Activated T-cell treated with anti-CD3 and anti-CD28 coated beads for 4 hours (primary cell): ENCODE measurements around the gene PRKN.

Experiments
- DNase-seq: peaks from one replicate; pipeline ENCODE4 v3.0.0-alpha.2; 2020

PRKN gene

GRCh38 chr6:162157167-162157870, 570.2 kb downstream of the PRKN start:
- no peak for DNase-seq

DNA sequence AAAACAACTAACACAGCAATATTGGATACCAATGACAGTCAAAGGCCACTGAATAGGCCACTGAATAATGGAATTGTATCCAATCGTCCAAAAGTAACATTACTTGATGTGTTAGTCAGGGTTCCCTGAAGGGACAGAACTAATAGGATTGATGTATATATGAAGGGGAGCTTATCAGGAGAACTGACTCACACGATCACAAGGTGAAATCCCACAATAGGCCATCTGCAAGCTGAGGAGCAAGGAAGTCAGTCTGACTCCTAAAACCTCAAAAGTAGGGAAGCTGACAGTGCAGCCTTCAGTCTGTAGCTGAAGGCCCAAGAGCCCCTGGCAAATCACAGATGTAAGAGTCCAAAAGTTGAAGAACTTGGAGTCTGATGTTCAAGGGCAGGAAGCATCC, 571.4 kb downstream of the PRKN start:
- DNase-seq: no peak

DNA sequence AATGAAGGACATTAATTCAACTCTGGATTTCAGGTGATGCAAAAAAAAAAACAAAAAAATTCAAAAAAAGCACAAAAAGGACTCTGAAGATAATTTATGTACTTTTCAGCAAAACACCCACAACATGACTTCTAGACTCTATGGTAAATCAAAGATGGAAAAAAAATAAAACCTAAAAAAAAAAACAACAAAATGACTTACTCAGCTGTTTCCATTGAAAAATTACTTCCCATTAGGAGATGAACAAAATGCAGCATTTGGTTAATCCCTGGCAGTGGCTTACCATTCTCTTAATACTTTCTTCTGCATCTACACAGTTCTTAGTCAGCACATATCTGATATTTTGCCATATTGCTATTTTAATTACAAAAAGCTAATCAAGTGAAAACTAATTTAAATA, 572.6 kb downstream of the PRKN start:
- no peak for DNase-seq

DNA sequence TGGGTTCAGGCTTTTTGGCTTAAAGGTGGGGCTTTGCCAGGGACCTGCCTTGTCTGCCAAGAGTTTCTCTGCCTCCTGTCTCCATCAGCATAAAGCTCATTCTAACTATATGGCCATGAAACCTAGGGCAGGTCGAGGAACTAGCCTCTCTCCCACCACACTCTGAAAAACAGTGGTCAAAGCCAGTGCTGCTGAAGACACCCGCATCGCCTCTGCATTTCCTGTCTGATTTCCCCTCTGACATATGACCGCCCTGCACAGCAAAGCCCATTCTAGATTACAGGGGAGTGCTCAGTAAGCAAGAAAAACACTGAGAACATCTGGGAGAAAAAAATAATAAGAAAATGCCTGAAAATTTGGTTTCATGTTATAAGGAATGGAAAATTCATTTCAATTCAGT, 573.6 kb downstream of the PRKN start:
- no peak for DNase-seq

DNA sequence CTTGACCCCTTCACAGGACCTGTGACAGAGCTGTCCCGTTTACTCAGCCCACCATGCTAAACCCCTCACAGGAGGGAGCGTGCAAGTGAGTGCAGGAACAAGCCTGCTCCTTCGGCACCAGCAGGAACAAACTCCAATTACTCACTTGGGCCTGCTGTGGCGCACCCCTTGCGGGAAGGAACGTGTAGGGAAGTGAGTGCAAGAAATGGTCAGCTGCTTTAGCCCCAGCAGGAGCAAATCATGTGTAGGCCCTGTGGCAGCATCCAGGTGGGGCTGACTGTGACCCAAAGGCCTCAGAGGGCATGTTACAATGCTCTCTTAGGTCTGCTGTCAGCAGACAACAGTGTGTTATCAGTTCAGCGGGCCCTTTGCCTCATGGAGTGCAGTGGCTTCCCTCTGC, 574.4 kb downstream of the PRKN start:
- DNase-seq: no peak

GRCh38 chr6:162151021-162151665, 576.4 kb downstream of the PRKN start:
- no peak for DNase-seq

DNA sequence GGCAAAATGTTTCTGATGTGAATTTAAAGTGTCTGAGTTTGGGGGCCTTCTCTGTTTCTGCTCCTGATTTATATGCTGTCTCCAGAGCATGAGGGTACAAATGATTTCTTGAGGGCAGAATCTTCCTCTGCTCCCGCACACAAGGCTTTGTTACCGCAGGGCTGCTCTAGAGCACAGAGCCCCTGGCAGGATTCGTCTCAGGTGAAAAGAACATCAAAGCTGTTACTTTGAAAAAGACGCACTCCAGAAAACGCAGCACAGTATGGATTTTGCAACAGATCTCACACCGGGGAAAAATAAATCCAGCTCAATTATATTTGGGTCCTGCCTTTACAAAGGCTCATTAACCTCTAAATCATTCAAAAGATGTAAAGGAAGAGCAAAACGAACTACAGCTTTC, 577.3 kb downstream of the PRKN start:
- no peak for DNase-seq

DNA sequence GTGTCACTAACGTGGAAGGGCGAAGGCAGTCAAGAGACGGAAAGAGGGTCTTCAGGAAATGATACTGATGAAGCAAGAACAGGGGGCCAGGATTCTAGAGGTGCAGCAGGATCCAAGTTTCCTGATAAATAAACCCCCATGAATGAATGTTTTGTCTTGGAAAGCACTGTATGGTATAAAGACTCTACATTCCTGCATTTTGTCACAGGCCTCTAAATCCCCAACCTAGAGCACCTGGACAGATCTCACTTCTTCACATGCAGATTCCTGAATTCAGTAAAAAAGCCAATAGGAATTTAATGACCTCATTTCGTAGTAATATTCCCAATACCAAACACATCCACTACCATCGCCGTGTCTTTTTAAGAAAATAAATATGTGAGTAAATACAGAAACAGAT, 577.8 kb downstream of the PRKN start:
- DNase-seq: no peak

DNA sequence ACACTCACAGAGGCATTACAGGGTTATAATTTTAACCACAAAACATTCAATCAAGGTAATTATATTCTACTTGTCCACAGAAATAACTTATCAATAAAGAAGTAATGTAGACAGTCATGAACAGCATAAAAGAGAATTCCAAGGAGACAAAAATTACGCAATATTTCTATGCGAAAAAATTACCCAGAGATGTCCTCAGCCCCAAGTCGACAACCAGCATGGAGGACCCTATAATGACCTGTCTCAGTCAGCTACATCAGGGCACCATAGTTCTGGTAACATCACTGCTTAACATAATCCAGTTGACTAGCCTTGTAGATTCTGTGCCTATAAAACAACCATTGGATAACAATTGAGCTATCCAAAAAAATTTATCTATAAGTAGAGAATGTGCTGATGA, 579.8 kb downstream of the PRKN start:
- no peak for DNase-seq

DNA sequence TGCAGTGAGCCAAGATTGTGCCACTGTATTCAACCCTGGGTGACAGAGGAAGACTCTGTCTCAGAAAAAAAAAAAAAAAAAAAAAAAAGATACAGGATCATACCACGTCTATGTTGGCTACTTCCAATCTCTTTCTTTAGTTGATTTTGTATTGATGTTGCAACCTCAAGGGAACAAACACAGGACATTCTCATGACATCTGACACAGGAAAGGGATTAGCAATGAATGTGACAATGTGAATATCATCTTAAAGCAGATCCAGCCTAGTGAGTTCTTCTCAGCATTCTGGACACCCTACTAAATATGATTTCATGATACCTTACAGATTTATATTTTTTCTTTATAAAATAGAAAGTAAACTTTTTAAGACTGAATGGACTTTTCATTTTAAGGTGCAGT, 580.3 kb downstream of the PRKN start:
- DNase-seq: no peak

- DNase-seq: no peak
Observed at GRCh38 chr6:162140251-162140852, 587.2 kb downstream of the PRKN start.

GRCh38 chr6:162125659-162126058, 601.9 kb downstream of the PRKN start:
- DNase-seq: no peak

- no peak for DNase-seq
Observed at GRCh38 chr6:162124710-162125435, 602.7 kb downstream of the PRKN start.

GRCh38 chr6:162123797-162124196, 603.8 kb downstream of the PRKN start:
- no peak for DNase-seq

DNA sequence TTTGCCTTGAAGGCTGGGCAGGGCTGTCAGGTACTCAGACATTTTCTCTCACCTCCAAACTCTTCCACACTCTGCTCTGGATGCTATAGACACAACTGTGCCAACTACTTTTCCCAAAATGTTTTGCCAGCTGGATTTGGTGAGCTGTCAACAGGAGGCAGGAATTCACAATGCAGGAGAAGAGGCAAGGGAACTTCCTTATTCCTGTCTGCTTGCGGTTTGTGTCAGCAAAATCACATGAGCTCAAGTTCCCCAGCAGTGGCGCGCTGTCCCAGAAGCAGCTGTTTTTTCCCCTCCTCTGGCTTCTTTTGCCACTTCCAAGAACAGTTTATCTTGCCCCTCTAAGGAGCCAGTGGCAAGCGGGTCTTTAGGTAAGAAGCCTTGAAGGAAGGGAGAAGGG, 608.2 kb downstream of the PRKN start:
- no peak for DNase-seq

- no peak for DNase-seq
Observed at GRCh38 chr6:162118706-162119105, 608.9 kb downstream of the PRKN start.

- DNase-seq: no peak
Observed at GRCh38 chr6:162116902-162117525, 610.6 kb downstream of the PRKN start.

DNA sequence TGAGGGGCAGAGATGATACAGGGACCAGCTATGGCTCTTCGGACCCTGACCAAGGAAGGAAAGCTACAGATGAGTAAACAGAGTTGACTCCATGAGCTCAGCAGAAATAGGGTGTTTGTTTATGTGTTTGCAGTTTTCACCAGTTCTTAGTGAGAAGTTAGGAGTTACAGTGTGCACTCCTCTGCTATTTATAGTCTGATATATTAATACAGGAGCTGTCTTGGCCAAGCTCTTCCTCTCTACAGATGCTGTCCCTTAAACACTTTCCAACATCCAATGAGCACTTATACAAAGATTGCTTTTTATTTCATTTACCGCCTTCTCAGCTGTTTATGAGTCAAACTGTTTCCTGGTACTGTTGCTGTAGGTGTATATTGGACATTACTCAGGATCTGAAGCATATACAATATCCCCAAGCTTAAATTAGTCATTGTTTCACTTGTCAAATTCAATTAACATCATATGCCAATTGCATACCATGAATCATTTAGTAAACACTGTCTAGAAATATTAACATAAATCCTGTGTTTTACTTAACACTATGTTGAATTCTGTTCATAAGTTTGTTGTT, 618.0 kb downstream of the PRKN start:
- no peak for DNase-seq

DNA sequence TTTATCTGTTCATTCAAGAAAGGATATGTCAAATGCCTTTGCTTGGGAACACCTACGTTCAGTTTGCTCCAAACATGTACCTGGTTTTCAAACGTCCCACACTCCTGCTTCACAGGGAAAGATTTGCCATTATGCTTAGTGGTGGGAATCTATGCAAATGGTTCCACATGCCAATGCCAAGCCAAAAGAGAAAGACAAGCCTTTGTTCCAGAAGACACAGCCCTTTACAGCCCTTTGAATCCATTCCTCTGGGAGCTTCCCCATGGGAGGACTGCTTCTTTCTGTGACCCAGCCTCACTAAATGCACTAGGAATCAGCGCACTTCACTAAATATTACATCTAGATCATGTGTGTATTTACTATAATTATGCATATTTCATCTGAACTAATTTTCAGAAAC, 619.5 kb downstream of the PRKN start:
- DNase-seq: no peak

- DNase-seq: no peak
Observed at GRCh38 chr6:162100096-162100495, 627.5 kb downstream of the PRKN start.

DNA sequence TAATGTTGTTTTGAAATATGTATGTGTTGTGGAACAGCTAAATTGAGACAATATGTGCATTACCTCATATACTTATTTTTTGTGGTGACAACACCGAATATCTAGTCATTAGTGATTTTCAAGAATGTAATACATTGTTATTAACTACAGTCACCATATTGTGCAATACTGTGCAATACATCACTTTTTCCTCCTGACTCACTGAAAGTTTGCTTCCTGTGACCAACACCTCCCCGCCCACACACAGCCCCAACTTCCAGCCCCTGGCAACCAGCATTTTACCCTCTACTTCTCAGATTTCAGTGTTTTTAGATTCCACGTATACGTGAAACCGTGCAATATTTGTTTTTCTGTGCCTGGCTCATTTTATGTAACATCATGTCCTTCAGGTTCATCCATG, 627.9 kb downstream of the PRKN start:
- no peak for DNase-seq

DNA sequence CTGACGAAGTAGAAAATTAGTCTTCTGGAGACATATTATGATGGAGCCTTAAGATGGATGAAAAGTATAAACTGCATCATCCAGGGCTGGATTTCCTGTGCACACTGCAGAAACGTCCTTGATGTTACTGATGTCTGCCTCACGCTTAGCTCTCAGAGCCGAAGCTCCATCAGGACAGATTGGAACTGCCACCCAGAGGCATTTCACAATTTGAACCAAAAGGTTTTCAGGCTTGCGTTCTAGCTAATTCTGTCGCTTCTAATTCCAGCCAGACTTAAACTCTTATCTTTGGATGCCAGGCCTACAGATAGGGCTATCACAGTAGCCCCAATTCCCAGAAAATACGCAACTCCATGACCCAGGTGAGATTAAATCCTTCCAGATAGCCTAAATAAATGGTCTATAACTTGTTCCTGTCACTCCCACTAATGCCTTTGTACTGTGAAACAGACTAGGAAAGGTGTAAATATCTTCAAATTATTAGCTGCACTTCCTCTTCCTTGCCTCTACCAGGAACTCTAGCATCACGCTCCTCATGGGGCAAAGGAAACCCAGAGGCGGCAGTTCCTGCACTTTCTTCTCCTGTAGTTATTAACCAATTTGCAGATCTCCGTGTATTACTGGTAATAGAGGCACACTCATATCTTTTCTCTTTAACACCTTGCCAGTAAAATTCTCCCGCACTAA, 634.6 kb downstream of the PRKN start:
- DNase-seq: no peak
